ENCODE measurements around the gene ITSN2. TPM values are rescaled to one million over a fixed set of nuclear protein-coding genes. Genes with fewer than 3 reads are reported as not detected.

The ITSN2 gene
- total RNA-seq, 1 experiment from 2014 or later: 21.9 TPM

GRCh38 chr2:24385366-24385765 lies 25.0 kb upstream of the ITSN2 start:
- intact Hi-C loops (cut with micrococcal nuclease): no loop called here
- Histone ChIP-seq H2AFZ (ENCODE audit: low read length) (no peak overlapping the region), H3K9ac (ENCODE audit: low read length) (no peak overlapping the region), H3K4me3 (ENCODE audit: low read length) (no peak overlapping the region), H3K4me2 (ENCODE audit: low read length) (no peak overlapping the region), H3K9me3 (ENCODE audit: low read length) (no peaks in the 10 kb centered on the region), H4K20me1 (ENCODE audit: low read length) (no peaks in the 10 kb centered on the region), H3K27ac (ENCODE audit: low read length) (no peak overlapping the region), H3K79me2 (ENCODE audit: low read length) (no peaks in the 10 kb centered on the region), H3K4me1 (ENCODE audit: insufficient read depth, low read length) (no peaks in the 10 kb centered on the region), H3K9me2 (replicated peaks; ENCODE audit: low read length) (no peaks in the 10 kb centered on the region), H3F3A (ENCODE audit: low read length, unreplicated experiment) (no peaks in the 10 kb centered on the region), H3K36me3 (ENCODE audit: low read depth, low read length) (no peaks in the 10 kb centered on the region), H3K27me3 (ENCODE audit: low read length) (no peaks in the 10 kb centered on the region)
- ChIA-PET POLR2A (ENCODE audit: unreplicated experiment) (interaction anchor here (0.7 kb wide), 1 partner anchor 318 kb away, joined by 3 read pairs; no protein-coding TSS in a partner anchor), CTCF (interaction anchor here (0.6 kb wide), 1 partner anchor 301 kb away, joined by 3 read pairs; no protein-coding TSS in a partner anchor)
- no TSS peak for BruUV-seq (replicated peaks)
- TF ChIP-seq EZH2phosphoT487 (IDR thresholded peaks at IDR 0.05; ENCODE audit: borderline replicate concordance, low read length) (no peak), CTCF (conservative IDR thresholded peaks at IDR 0.05; ENCODE audit: low read depth, low read length) (no peak), EZH2 (IDR thresholded peaks at IDR 0.05; ENCODE audit: low read length, unreplicated experiment) (no peak)
- DNase-seq (no peak), ATAC-seq (no peak)

GRCh38 chr2:24382363-24383073 lies 22.2 kb upstream of the ITSN2 start:
- no TSS peak for BruUV-seq (replicated peaks)

More at GRCh38 chr2:24382363-24383073, 22.2 kb upstream of the ITSN2 start:
- intact Hi-C loops (cut with micrococcal nuclease): loop anchor here (1.0 kb wide), 2 partner anchors 154 to 298 kb away; partner anchors contain the start of gene TP53I3
- Histone ChIP-seq H3K27me3 (ENCODE audit: low read length) (no peaks in the 10 kb centered on the region), H3K27ac (ENCODE audit: low read length) (no peak overlapping the region), H3K4me3 (ENCODE audit: low read length) (no peak overlapping the region), H4K20me1 (ENCODE audit: low read length) (no peaks in the 10 kb centered on the region), H3K36me3 (ENCODE audit: low read depth, low read length) (no peaks in the 10 kb centered on the region), H3K9me3 (ENCODE audit: low read length) (no peaks in the 10 kb centered on the region), H3K4me2 (ENCODE audit: low read length) (0 out of 2 replicates have a peak overlapping the region, but pooled peaks have one; percentile 37), H3K9me2 (replicated peaks; ENCODE audit: low read length) (no peaks in the 10 kb centered on the region), H3K79me2 (ENCODE audit: low read length) (no peaks in the 10 kb centered on the region), H3F3A (ENCODE audit: low read length, unreplicated experiment) (no peaks in the 10 kb centered on the region), H2AFZ (ENCODE audit: low read length) (no peak overlapping the region), H3K9ac (ENCODE audit: low read length) (no peak overlapping the region), H3K4me1 (ENCODE audit: insufficient read depth, low read length) (no peaks in the 10 kb centered on the region)
- ATAC-seq (peak; percentile 97), DNase-seq (peak; percentile 78)
- ChIA-PET CTCF (no interaction called here), POLR2A (ENCODE audit: unreplicated experiment) (no interaction called here)
- TF ChIP-seq EZH2phosphoT487 (IDR thresholded peaks at IDR 0.05; ENCODE audit: borderline replicate concordance, low read length) (no peak), EZH2 (IDR thresholded peaks at IDR 0.05; ENCODE audit: low read length, unreplicated experiment) (no peak), CTCF (conservative IDR thresholded peaks at IDR 0.05; ENCODE audit: low read depth, low read length) (peak; percentile 62)
